GM19455 (cell line): ENCODE data around the gene SIAH1.
"Not testable (repeated sequence)": the region's sequence is repeated elsewhere in the genome, so short reads cannot be mapped to it uniquely, and the experiment has no call there.

Source experiments
- ATAC-seq: cut with Tn5 transposase; IDR thresholded peaks from one replicate; pipeline ENCODE4 v1.9.1; 2021; ENCODE audit not compliant: unreplicated experiment

Gene SIAH1

GRCh38 chr16:48335961-48336360, 49.3 kb downstream of the SIAH1 start:
- no peak for ATAC-seq

DNA sequence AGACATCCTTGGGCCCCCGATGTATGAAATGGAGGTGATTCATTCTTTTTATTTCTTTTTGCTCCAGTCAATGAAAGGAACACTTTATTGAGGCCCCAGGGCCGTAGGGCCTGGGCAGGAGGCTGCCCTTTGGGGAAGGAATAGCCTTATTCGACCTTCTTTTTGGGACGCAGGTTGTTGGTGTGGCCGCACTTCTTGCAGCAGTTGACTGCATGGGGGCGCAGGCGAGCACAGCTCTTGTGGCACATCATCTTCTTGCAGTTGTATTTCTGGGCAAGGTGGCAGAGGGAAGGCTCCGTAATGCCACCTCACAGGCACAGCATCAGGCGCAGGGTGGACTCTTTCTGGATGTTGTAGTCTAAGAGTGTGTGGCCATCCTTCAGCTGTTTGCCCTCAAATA, 50.9 kb downstream of the SIAH1 start:
- no peak for ATAC-seq

GRCh38 chr16:48332978-48333377, 52.2 kb downstream of the SIAH1 start:
- ATAC-seq, result no peak

DNA sequence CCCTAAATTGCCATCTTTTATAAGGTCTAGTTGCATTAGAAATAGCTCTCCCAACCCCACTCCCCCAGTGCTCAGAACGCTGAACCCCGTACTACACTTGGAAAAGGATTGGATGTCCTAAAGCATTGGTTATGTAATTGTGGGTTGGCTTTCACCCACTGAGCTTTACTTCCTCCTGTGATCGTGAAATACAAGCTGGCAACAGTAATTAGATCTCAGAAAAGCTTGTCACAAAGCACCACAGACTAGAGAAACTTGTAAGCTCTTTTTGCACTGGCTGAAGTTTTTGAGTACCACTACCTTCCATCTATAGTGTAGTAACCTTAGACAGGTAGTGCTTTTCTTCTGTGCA, 54.4 kb downstream of the SIAH1 start:
- no peak for ATAC-seq

- ATAC-seq, result no peak
Observed at GRCh38 chr16:48330189-48330840, 54.9 kb downstream of the SIAH1 start.

GRCh38 chr16:48329138-48329537, 56.1 kb downstream of the SIAH1 start:
- no peak for ATAC-seq

DNA sequence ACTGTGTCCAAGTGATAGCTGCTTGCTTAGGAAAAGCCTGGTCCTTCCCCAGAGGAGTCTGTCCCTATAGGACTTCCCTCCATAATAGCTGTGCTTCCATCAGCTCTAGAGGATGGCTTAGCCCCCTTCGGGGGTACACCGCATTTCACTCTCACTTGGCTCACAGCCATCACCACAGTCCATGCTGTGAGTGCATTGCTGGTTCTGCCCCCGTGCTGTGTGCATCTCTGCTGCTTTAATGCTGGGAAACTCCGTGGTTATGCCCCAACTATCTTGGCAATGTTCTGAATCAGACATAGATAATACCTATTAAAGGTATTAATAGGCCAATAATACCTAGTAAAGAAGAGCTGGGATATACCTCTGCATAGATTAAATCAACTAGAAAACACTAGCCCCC, 58.3 kb downstream of the SIAH1 start:
- ATAC-seq, result no peak

- ATAC-seq, result no peak
Observed at GRCh38 chr16:48323783-48324775, 61.1 kb downstream of the SIAH1 start.

DNA sequence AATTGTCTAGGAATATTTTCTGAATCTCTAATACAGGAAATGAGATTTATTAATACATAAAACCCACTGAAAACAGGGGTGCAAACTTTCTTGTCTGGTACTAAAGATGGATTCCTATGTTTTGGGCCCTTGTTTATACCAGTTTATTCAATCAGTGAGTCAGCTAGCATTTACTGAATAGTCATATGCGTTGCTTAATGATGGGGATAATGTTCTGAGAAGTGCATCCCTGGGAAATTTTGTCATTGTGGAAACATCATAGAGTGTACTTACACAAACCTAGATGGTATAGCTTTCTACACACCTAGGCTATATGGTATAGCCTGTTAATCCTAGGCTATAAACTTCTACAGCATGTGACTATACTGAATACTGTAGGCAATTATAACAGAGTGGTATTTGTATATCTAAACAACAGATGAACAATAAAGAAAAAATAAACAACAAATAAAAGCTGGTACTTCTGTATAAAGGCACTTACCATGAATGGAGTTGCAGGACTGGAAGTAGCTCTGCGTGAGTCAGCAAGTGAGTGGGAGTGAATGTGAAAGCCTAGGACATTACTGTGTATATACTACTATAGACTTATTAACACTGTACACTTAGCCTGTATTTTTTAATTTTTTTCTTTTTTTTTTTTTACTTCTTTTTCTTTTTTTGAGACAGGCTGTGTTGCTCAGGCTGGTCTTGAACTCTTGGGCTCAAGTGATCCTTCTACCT, 63.7 kb downstream of the SIAH1 start:
- ATAC-seq, result no peak

DNA sequence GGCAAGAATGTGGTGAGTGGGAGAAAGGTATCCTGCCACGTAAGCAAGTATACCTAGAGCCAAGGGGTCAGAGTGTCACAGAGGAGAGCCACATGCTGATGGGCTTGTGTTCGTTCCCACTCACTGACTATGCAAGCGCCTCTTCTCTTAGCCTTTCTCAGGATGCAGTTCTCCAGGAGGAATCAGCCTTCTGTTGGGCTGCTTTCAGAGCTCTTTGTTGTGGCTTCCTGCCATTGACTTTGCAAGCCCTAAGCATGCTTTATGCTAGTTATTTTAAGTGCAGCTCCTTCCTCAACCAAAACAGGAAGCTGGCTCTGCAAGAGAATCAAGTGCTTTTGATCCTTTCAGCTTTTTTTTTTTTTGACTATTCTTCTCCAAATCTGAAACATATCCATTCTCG, 66.6 kb downstream of the SIAH1 start:
- ATAC-seq, result no peak

GRCh38 chr16:48317614-48318315, 67.4 kb downstream of the SIAH1 start:
- ATAC-seq, result no peak

GRCh38 chr16:48317026-48317425, 68.2 kb downstream of the SIAH1 start:
- ATAC-seq, result no peak

GRCh38 chr16:48313905-48314304, 71.3 kb downstream of the SIAH1 start:
- not testable (repeated sequence) for ATAC-seq

DNA sequence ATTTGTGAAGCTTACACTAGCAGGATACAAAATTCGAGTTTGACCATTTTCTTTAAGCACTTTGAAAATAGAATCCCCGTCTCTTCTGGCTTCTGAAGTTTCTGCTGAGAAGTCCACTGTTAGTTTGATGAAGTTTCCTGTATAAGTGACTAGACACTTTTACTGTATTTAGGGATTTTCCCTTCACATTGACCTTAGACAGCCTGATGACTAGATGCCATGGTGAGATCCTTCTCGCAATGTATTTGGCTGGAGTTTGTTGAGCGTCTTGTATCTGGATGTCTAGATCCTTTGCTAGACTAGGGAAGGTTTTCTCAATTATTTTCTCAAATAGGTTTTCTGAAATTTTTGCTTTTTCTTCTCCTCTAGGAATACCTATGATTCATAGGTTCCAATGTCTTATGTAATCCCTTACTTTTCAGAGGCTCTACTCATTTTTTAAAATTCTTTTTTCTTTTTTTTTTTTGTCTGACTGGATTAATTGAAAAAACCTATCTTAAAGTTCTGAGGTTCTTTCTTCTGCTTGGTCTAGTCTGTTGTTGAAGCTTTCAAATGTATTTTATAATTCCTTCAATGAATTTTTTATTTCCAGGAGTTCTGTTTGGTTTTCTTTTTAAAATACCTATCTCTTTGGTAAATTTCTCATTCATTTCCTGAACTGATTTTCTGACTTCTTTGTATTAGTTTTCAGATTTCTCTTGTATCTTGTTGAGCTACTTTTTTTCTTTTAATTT, 74.1 kb downstream of the SIAH1 start:
- ATAC-seq, result no peak
